PFSK-1 (cell line): ENCODE measurements around the gene ABHD12.

Experiments
- FOXP2 ChIP-seq: optimal IDR thresholded peaks from 2 replicates; pipeline ENCODE3; 2011; ENCODE audit warnings: borderline replicate concordance, control low read depth, inconsistent platforms; ENCODE audit not compliant: insufficient read depth; ENCODE audit errors: extremely low read length, extremely low read depth
- POLR2AphosphoS5 ChIP-seq: IDR thresholded peaks from 2 replicates; pipeline ENCODE4 v1.6.1; 2012; ENCODE audit warnings: low read depth, mild to moderate bottlenecking, control low read depth, low read length, moderate library complexity
- REST ChIP-seq, 2 experiments: IDR thresholded peaks; 2 replicates each; pipeline versions ENCODE4 v1.6.1 to v1.8.0; 2011 to 2012; ENCODE audit warnings: low read depth in 2 of 2, low read length in 2 of 2, control low read depth in 1 of 2, inconsistent platforms in 1 of 2, mild to moderate bottlenecking in 1 of 2, moderate library complexity in 1 of 2; ENCODE audit not compliant: insufficient read depth in 1 of 2
- SIN3A ChIP-seq: IDR thresholded peaks from 2 replicates; pipeline ENCODE4 v1.6.1; 2012; ENCODE audit warnings: mild to moderate bottlenecking, low read length, moderate library complexity, borderline replicate concordance; ENCODE audit not compliant: insufficient read depth
- TAF1 ChIP-seq: IDR thresholded peaks from 2 replicates; pipeline ENCODE4 v1.6.1; 2012; ENCODE audit warnings: low read length, control low read depth, borderline replicate concordance; ENCODE audit not compliant: insufficient read depth

DNA sequence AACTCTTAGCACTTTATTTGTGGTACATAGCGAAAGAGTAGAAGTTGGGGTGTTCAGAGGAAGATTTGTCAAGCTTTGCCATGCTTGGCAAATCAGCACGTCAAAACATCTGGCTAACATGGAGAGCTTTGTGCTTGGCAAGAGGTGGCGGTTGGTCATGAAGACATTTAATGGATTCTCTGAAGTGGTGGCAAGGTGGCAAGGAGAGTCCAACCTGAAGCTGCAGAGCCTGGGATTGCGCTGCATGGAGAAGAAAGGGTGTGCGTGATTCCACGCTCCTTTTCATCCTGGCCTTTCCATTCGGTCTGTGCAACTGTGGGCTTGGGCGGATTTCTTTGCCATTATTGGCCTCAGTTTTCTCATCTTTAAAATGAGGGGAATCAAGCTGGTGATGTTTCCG lies 139.6 kb downstream of the ABHD12 start:
- TF ChIP-seq FOXP2 (no peak), REST (IDR thresholded peaks at IDR 0.05; ENCODE audit: insufficient read depth in 1 of 2, low read depth in 2 of 2, low read length in 2 of 2) (no peak), TAF1 (no peak), POLR2AphosphoS5 (no peak), SIN3A (no peak)
